Endothelial cell of umbilical vein (primary cell): ENCODE data around the gene PDE3B. TPM values are rescaled to one million over a fixed set of nuclear protein-coding genes. Genes with fewer than 3 reads are reported as not detected.

Experiments used
- BruUV-seq: library from RNA; stranded (reverse); fragments of 400-500 nt; replicated peaks from 2 replicates; lab custom pipeline; 2021; lab: Mats Ljungman, UMichigan
- CTCF ChIA-PET: fragments of 300-600, 350-600 bp; sonication (Branson Sonifier 250); formaldehyde crosslinking; loops from one replicate; lab custom pipeline; 2021; ENCODE audit warnings: antibody characterized with exemption, inconsistent platforms; lab: Charles Lee
- POLR2A ChIA-PET: fragments of 300-600, 350-600 bp; sonication (Branson Sonifier 250); formaldehyde crosslinking; loops from one replicate; lab custom pipeline; 2021; ENCODE audit warnings: antibody characterized with exemption, inconsistent platforms; lab: Charles Lee
- DNase-seq: peaks from one replicate; pipeline ENCODE4 v3.0.0-alpha.2; 2011; ENCODE audit warnings: low read depth, low spot score
- FAIRE-seq: peaks from 2 replicates; lab custom pipeline; 2011; peaks lifted over from hg19 to GRCh38; lab: Jason Lieb, UNC
- H2AFZ ChIP-seq: 2 replicates; pipeline ENCODE4 v1.6.0; 2012; ENCODE audit warnings: low read depth, low read length, control low read depth, inconsistent platforms
- H3K27ac ChIP-seq: 2 replicates; pipeline ENCODE4 v1.5.1; 2011; ENCODE audit warnings: low read depth, mild to moderate bottlenecking, control low read depth, low read length, moderate library complexity; ENCODE audit not compliant: insufficient read depth
- H3K27me3 ChIP-seq, 2 experiments: 2 replicates each; pipeline versions ENCODE4 v1.6.0 to v1.6.1; 2011; ENCODE audit warnings: low read length in 2 of 2, mixed read lengths in 1 of 2; ENCODE audit not compliant: control insufficient read depth in 2 of 2, insufficient read depth in 2 of 2
- H3K36me3 ChIP-seq, 2 experiments: 2 replicates in 1 of 2; 3 replicates in 1 of 2; pipeline ENCODE4 v1.5.1; 2011; ENCODE audit warnings: low read length in 2 of 2, mild to moderate bottlenecking in 1 of 2, moderate library complexity in 1 of 2; ENCODE audit not compliant: control insufficient read depth in 2 of 2, insufficient read depth in 2 of 2; ENCODE audit errors: extremely low read depth in 1 of 2
- H3K4me1 ChIP-seq: 3 replicates; pipeline ENCODE4 v1.5.1; 2011; ENCODE audit warnings: mild to moderate bottlenecking, low read length; ENCODE audit not compliant: control insufficient read depth, insufficient read depth; ENCODE audit errors: extremely low read depth
- H3K4me2 ChIP-seq: 2 replicates; pipeline ENCODE4 v1.6.1; 2011; ENCODE audit warnings: low read length, control low read depth, mixed read lengths; ENCODE audit not compliant: insufficient read depth
- H3K4me3 ChIP-seq, 3 experiments: fragments of 200-600 bp in 1 of 3; sonication (generic), shearing (Covaris generic) in 1 of 3; replicated peaks in 1 of 3; 2 replicates each; pipeline ENCODE4 v1.5.1; 2011 to 2016; ENCODE audit warnings: control low read depth in 3 of 3, low read length in 3 of 3, mild to moderate bottlenecking in 2 of 3, inconsistent platforms in 1 of 3, low read depth in 1 of 3, moderate library complexity in 1 of 3; ENCODE audit not compliant: insufficient read depth in 1 of 3
- H3K79me2 ChIP-seq: 2 replicates; pipeline ENCODE4 v1.6.0; 2012; ENCODE audit warnings: low read length, inconsistent platforms; ENCODE audit not compliant: control insufficient read depth, insufficient read depth
- H3K9ac ChIP-seq: replicated peaks from 2 replicates; pipeline ENCODE3; 2011; ENCODE audit warnings: low read length, control low read depth; ENCODE audit not compliant: insufficient read depth; ENCODE audit errors: extremely low read depth
- H3K9me1 ChIP-seq: replicated peaks from 3 replicates; pipeline ENCODE4 v1.6.0; 2011; ENCODE audit warnings: mild to moderate bottlenecking, low read length; ENCODE audit not compliant: control insufficient read depth, insufficient read depth; ENCODE audit errors: extremely low read depth
- H3K9me3 ChIP-seq: replicated peaks from 2 replicates; pipeline ENCODE4 v1.5.1; 2012; ENCODE audit warnings: low read length, inconsistent platforms; ENCODE audit not compliant: control insufficient read depth, insufficient read depth
- H4K20me1 ChIP-seq: replicated peaks from 2 replicates; pipeline ENCODE3; 2011; ENCODE audit warnings: mild to moderate bottlenecking, low read length; ENCODE audit not compliant: control insufficient read depth, insufficient read depth; ENCODE audit errors: extremely low read depth
- EZH2 ChIP-seq: IDR thresholded peaks from 2 replicates; pipeline ENCODE4 v1.6.1; 2012; ENCODE audit warnings: borderline replicate concordance, low read depth, mild to moderate bottlenecking, moderate library complexity, low read length, inconsistent platforms; ENCODE audit not compliant: severe bottlenecking
- FOS ChIP-seq: IDR thresholded peaks from 2 replicates; pipeline ENCODE4 v1.6.1; 2011; ENCODE audit warnings: mild to moderate bottlenecking, low read length, moderate library complexity, borderline replicate concordance; ENCODE audit not compliant: insufficient read depth
- GATA2 ChIP-seq: IDR thresholded peaks from 2 replicates; pipeline ENCODE4 v1.7.0; 2011; ENCODE audit warnings: low read depth, mild to moderate bottlenecking, moderate library complexity, mixed read lengths, low read length; ENCODE audit not compliant: insufficient read length, insufficient read depth
- JUN ChIP-seq: IDR thresholded peaks from 2 replicates; pipeline ENCODE4 v1.6.1; 2011; ENCODE audit warnings: borderline replicate concordance, low read depth; ENCODE audit not compliant: insufficient read length, insufficient read depth
- MYC ChIP-seq: IDR thresholded peaks from one replicate; pipeline ENCODE4 v1.6.1; 2011; ENCODE audit warnings: mild to moderate bottlenecking, low read depth, low read length
- POLR2A ChIP-seq: IDR thresholded peaks from 2 replicates; pipeline ENCODE4 v1.6.1; 2012; ENCODE audit warnings: low read depth, mild to moderate bottlenecking, control low read depth, low read length
- POLR2AphosphoS5 ChIP-seq: IDR thresholded peaks from 2 replicates; pipeline ENCODE4 v1.6.1; 2012; ENCODE audit warnings: low read depth, mild to moderate bottlenecking, control low read depth, low read length, moderate library complexity; ENCODE audit not compliant: insufficient read depth
- dilution Hi-C: fragments of 300-500 bp; cut with MboI; formaldehyde crosslinking; loops from one replicate; pipeline ENCODE4 v1.15.0; 2019; ENCODE audit warnings: low sequenced_read_pairs; ENCODE audit not compliant: extremely low pct_ligation_motif_present
- intact Hi-C: fragments of 100-400 bp; cut with micrococcal nuclease; formaldehyde crosslinking; loops from one replicate; pipeline ENCODE4 v1.10.0; 2022
- polyA plus RNA-seq, 4 experiments: library from polyadenylated mRNA; depleted of rRNA in 3 of 4; stranded (reverse) in 3 of 4; unstranded in 1 of 4; fragments of >200 nt; gene quantifications; 2 replicates each; pipeline versions ENCODE4 v1.2.1 to v1.2.3, GENCODE V29; 2011 to 2012; ENCODE audit warnings: missing spikeins in 1 of 4
- total RNA-seq: library from RNA; stranded (reverse); gene quantifications from 2 replicates; pipeline ENCODE4 v1.2.3, GENCODE V29; 2021
- TF ChIP-seq, protein P1 (sequence below): IDR thresholded peaks from 2 replicates; pipeline ENCODE4 v1.6.1; 2011; ENCODE audit not compliant: insufficient read depth, insufficient read length
- TF ChIP-seq, protein P2 (sequence below), 2 donors: IDR thresholded peaks; 1 replicate in 1 of 2; 2 replicates in 1 of 2; pipeline ENCODE4 v1.5.1; 2011; ENCODE audit warnings: low read length in 2 of 2, mild to moderate bottlenecking in 2 of 2, moderate library complexity in 2 of 2, control low read depth in 1 of 2, inconsistent platforms in 1 of 2, low read depth in 1 of 2; ENCODE audit not compliant: insufficient read depth in 1 of 2; ENCODE audit errors: extremely low read depth in 1 of 2

Gene PDE3B
- total and polyA plus RNA-seq, 2 donors (not counting 3 experiments of a cell fraction or from before 2014, with no cell fraction given), result 0.26 to 1.9 TPM

DNA sequence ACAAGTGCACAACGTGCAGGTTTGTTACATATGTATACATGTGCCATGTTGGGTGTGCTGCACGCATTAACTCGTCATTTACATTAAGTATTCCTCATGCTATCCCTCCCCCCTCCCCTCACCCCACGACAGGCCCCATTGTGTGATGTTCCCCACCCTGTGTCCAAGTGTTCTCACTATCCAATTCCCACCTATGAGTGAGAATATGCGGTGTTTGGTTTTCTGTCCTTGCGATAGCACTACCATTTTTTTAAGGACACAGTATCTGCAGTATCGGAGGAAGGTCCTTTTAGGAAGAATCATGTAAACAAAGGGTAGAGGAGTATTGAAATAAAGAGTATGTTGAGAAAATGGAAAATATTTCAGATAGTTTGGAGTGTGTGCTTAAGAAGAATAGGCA is 25.9 kb downstream of the PDE3B start:
- Histone ChIP-seq H3K27ac (no peak overlapping the region), H4K20me1 (no peaks in the 10 kb centered on the region), H3K4me2 (no peak overlapping the region), H3K4me3 (no peak overlapping the region), H3K9me1 (no peaks in the 10 kb centered on the region), H2AFZ (no peak overlapping the region), H3K9ac (no peak overlapping the region), H3K4me1 (no peaks in the 10 kb centered on the region), H3K9me3 (no peaks in the 10 kb centered on the region), H3K79me2 (no peaks in the 10 kb centered on the region), H3K27me3 (no peaks in the 10 kb centered on the region), H3K36me3 (no peaks in the 10 kb centered on the region)
- intact Hi-C loops, result no loop called here
- DNase-seq (no peak), FAIRE-seq (no peak)
- no TSS peak for BruUV-seq
- TF ChIP-seq JUN, result no peak
- no peak for TF ChIP-seq EZH2
- TF ChIP-seq, protein P1, sequence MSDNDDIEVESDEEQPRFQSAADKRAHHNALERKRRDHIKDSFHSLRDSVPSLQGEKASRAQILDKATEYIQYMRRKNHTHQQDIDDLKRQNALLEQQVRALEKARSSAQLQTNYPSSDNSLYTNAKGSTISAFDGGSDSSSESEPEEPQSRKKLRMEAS, result no peak
- TF ChIP-seq, protein P2, sequence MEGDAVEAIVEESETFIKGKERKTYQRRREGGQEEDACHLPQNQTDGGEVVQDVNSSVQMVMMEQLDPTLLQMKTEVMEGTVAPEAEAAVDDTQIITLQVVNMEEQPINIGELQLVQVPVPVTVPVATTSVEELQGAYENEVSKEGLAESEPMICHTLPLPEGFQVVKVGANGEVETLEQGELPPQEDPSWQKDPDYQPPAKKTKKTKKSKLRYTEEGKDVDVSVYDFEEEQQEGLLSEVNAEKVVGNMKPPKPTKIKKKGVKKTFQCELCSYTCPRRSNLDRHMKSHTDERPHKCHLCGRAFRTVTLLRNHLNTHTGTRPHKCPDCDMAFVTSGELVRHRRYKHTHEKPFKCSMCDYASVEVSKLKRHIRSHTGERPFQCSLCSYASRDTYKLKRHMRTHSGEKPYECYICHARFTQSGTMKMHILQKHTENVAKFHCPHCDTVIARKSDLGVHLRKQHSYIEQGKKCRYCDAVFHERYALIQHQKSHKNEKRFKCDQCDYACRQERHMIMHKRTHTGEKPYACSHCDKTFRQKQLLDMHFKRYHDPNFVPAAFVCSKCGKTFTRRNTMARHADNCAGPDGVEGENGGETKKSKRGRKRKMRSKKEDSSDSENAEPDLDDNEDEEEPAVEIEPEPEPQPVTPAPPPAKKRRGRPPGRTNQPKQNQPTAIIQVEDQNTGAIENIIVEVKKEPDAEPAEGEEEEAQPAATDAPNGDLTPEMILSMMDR (IDR thresholded peaks at IDR 0.05; ENCODE audit: extremely low read depth in 1 of 2, insufficient read depth in 1 of 2, low read depth in 1 of 2, low read length in 2 of 2), result no peak
- no peak for TF ChIP-seq GATA2
- no peak for TF ChIP-seq POLR2AphosphoS5
- TF ChIP-seq FOS, result no peak
- TF ChIP-seq POLR2A, result no peak
- TF ChIP-seq MYC, result no peak
- dilution Hi-C loops, result no loop called here
- ChIA-PET CTCF (no interaction called here), POLR2A (no interaction called here)
